H9 (cell line): ENCODE results near the gene AMMECR1. TPM values are rescaled to one million over a fixed set of nuclear protein-coding genes. Genes with fewer than 3 reads are reported as not detected.
"Not testable (repeated sequence)": the region's sequence is repeated elsewhere in the genome, so short reads cannot be mapped to it uniquely, and the experiment has no call there.

Experiments used
- DNase-seq: peaks from one replicate; pipeline ENCODE4 v3.0.0-alpha.2; 2017
- H2AFZ ChIP-seq: one replicate; pipeline ENCODE4 v1.6.1; 2013; ENCODE audit warnings: mild to moderate bottlenecking, low read length, control low read depth, moderate library complexity
- H2AK5ac ChIP-seq: 2 replicates; pipeline ENCODE4 v1.6.1; 2013; ENCODE audit warnings: low read length, control low read depth, mixed read lengths; ENCODE audit not compliant: insufficient read length
- H2BK120ac ChIP-seq: one replicate; pipeline ENCODE4 v1.6.1; 2013; ENCODE audit warnings: low read depth, mild to moderate bottlenecking, low read length, control low read depth, inconsistent platforms; ENCODE audit not compliant: poor library complexity, severe bottlenecking
- H2BK12ac ChIP-seq: 2 replicates; pipeline ENCODE4 v1.6.1; 2013; ENCODE audit warnings: low read length, control low read depth, mixed read lengths, low read depth; ENCODE audit not compliant: insufficient read length
- H2BK15ac ChIP-seq: 2 replicates; pipeline ENCODE4 v1.6.1; 2013; ENCODE audit warnings: low read depth, low read length, control low read depth
- H2BK20ac ChIP-seq: one replicate; pipeline ENCODE4 v1.6.1; 2013; ENCODE audit warnings: low read depth, mild to moderate bottlenecking, low read length, control low read depth, inconsistent platforms; ENCODE audit not compliant: poor library complexity, severe bottlenecking
- H2BK5ac ChIP-seq: 2 replicates; pipeline ENCODE4 v1.6.1; 2013; ENCODE audit warnings: low read length, control low read depth, mixed read lengths; ENCODE audit not compliant: insufficient read length
- H3K14ac ChIP-seq: 2 replicates; pipeline ENCODE4 v1.6.1; 2013; ENCODE audit warnings: low read length, control low read depth; ENCODE audit not compliant: insufficient read depth
- H3K18ac ChIP-seq: 2 replicates; pipeline ENCODE4 v1.6.1; 2013; ENCODE audit warnings: low read depth, mild to moderate bottlenecking, mixed read lengths, low read length, control low read depth; ENCODE audit not compliant: insufficient read length
- H3K23ac ChIP-seq: 2 replicates; pipeline ENCODE4 v1.6.1; 2013; ENCODE audit warnings: low read length, control low read depth, mixed read lengths, low read depth; ENCODE audit not compliant: insufficient read length
- H3K23me2 ChIP-seq: 2 replicates; pipeline ENCODE4 v1.6.1; 2013; ENCODE audit warnings: low read depth, mild to moderate bottlenecking, mixed read lengths, low read length, control low read depth; ENCODE audit not compliant: insufficient read length, poor library complexity, severe bottlenecking
- H3K27ac ChIP-seq: 2 replicates; pipeline ENCODE4 v1.5.1; 2013; ENCODE audit warnings: low read length, control low read depth, mixed read lengths, low read depth; ENCODE audit not compliant: insufficient read length
- H3K27me3 ChIP-seq: 2 replicates; pipeline ENCODE4 v1.6.1; 2013; ENCODE audit warnings: low read length, control low read depth, inconsistent platforms; ENCODE audit not compliant: insufficient read depth
- H3K4ac ChIP-seq: 2 replicates; pipeline ENCODE4 v1.6.1; 2013; ENCODE audit warnings: low read depth, mild to moderate bottlenecking, control low read depth, inconsistent platforms, low read length, moderate library complexity
- H3K4me1 ChIP-seq: 2 replicates; pipeline ENCODE4 v1.6.1; 2013; ENCODE audit warnings: low read length, control low read depth, inconsistent platforms; ENCODE audit not compliant: insufficient read depth
- H3K4me2 ChIP-seq: 2 replicates; pipeline ENCODE4 v1.6.1; 2013; ENCODE audit warnings: low read length, control low read depth, mixed read lengths; ENCODE audit not compliant: insufficient read length, insufficient read depth
- H3K56ac ChIP-seq: 2 replicates; pipeline ENCODE4 v1.6.1; 2013; ENCODE audit warnings: low read depth, mild to moderate bottlenecking, mixed read lengths, low read length, control low read depth; ENCODE audit not compliant: insufficient read length
- H3K79me1 ChIP-seq: 2 replicates; pipeline ENCODE4 v1.6.1; 2013; ENCODE audit warnings: low read depth, mild to moderate bottlenecking, moderate library complexity, low read length, control low read depth, inconsistent platforms; ENCODE audit not compliant: insufficient read depth, poor library complexity, severe bottlenecking
- H3K79me2 ChIP-seq: 2 replicates; pipeline ENCODE4 v1.6.1; 2013; ENCODE audit warnings: low read length, control low read depth, inconsistent platforms; ENCODE audit not compliant: insufficient read depth
- H3K9ac ChIP-seq: 2 replicates; pipeline ENCODE4 v1.6.1; 2013; ENCODE audit warnings: low read length, control low read depth, mixed read lengths; ENCODE audit not compliant: insufficient read length; ENCODE audit errors: extremely low read depth
- H3K9me3 ChIP-seq: one replicate; pipeline ENCODE4 v1.6.1; 2013; ENCODE audit warnings: low read depth, low read length, inconsistent platforms; ENCODE audit not compliant: control insufficient read depth
- H3T11ph ChIP-seq: one replicate; pipeline ENCODE4 v1.6.1; 2013; ENCODE audit warnings: mild to moderate bottlenecking, low read length, control low read depth, inconsistent platforms
- H4K20me1 ChIP-seq: one replicate; pipeline ENCODE4 v1.6.1; 2013; ENCODE audit not compliant: control insufficient read depth, insufficient read length, insufficient read depth
- H4K5ac ChIP-seq: 2 replicates; pipeline ENCODE4 v1.6.1; 2013; ENCODE audit warnings: low read depth, mild to moderate bottlenecking, mixed read lengths, low read length, control low read depth; ENCODE audit not compliant: insufficient read length
- H4K8ac ChIP-seq: replicated peaks from 2 replicates; pipeline ENCODE4 v1.6.1; 2013; ENCODE audit warnings: low read length, control low read depth, mixed read lengths, low read depth; ENCODE audit not compliant: insufficient read length
- H4K91ac ChIP-seq: 2 replicates; pipeline ENCODE4 v1.6.1; 2013; ENCODE audit warnings: low read depth, mild to moderate bottlenecking, moderate library complexity, mixed read lengths, low read length, control low read depth; ENCODE audit not compliant: insufficient read length
- H3K27ac Mint-ChIP-seq, 3 experiments: 2 replicates in 2 of 3; 3 replicates in 1 of 3; pipeline ENCODE4 v1.8.0; 2020 to 2021; ENCODE audit warnings: mixed read lengths in 3 of 3, mild to moderate bottlenecking in 1 of 3, moderate library complexity in 1 of 3
- H3K27me3 Mint-ChIP-seq: 2 replicates; pipeline ENCODE4 v1.8.0; 2021; ENCODE audit warnings: low read depth, mild to moderate bottlenecking, moderate library complexity, mixed read lengths
- H3K36me3 Mint-ChIP-seq, 3 experiments: 2 replicates in 2 of 3; 3 replicates in 1 of 3; pipeline ENCODE4 v1.8.0; 2020 to 2021; ENCODE audit warnings: low read depth in 3 of 3, mixed read lengths in 3 of 3; ENCODE audit not compliant: insufficient read depth in 1 of 3
- H3K4me1 Mint-ChIP-seq, 2 experiments: 2 replicates each; pipeline ENCODE4 v1.8.0; 2020; ENCODE audit warnings: mixed read lengths in 2 of 2
- H3K4me3 Mint-ChIP-seq, 2 experiments: 2 replicates in 1 of 2; 3 replicates in 1 of 2; pipeline ENCODE4 v1.8.0; 2020 to 2021; ENCODE audit warnings: mild to moderate bottlenecking in 2 of 2, mixed read lengths in 2 of 2, moderate library complexity in 1 of 2
- H3K9me3 Mint-ChIP-seq, 2 experiments: 2 replicates in 1 of 2; 3 replicates in 1 of 2; pipeline ENCODE4 v1.8.0; 2020; ENCODE audit warnings: mild to moderate bottlenecking in 2 of 2, mixed read lengths in 2 of 2, moderate library complexity in 1 of 2
- CTCF ChIP-seq: fragments of 200-600 bp; sonication (generic); conservative IDR thresholded peaks from 3 replicates; pipeline ENCODE4 v1.8.0; 2021; ENCODE audit warnings: antibody characterized with exemption, mild to moderate bottlenecking
- WGBS: extraction: QIAGEN DNeasy Blood & Tissue Kit; methylation state at CpG from one replicate; pipeline ENCODE4 v1.1.7; 2013; ENCODE audit warnings: missing lambda C conversion rate, low lambda C conversion rate, mixed read lengths; ENCODE audit not compliant: insufficient read length; ENCODE audit errors: extremely low coverage; 5-methylcytosine and 5-hydroxymethylcytosine counted together
- total RNA-seq: library from RNA; stranded (reverse); gene quantifications from 2 replicates; pipeline ENCODE4 v1.2.1, GENCODE V29; 2021

AMMECR1 gene
- total RNA-seq, 1 experiment from 2014 or later = 28.5 TPM

GRCh38 chrX:110155759-110156158, 162.1 kb downstream of the AMMECR1 start:
- Histone ChIP-seq H3K23ac (no peak overlapping the region), H2BK15ac (no peak overlapping the region), H3K27me3 (no peaks in the 10 kb centered on the region), H4K20me1 (no peaks in the 10 kb centered on the region), H3K14ac (no peak overlapping the region), H3K27ac (no peak overlapping the region), H3K79me1 (no peaks in the 10 kb centered on the region), H2BK12ac (no peak overlapping the region), H3K23me2 (no peaks in the 10 kb centered on the region), H4K91ac (no peak overlapping the region), H3K4ac (no peak overlapping the region), H3K79me2 (no peaks in the 10 kb centered on the region), H2AFZ (no peak overlapping the region), H4K8ac (no peak overlapping the region), H3K56ac (no peak overlapping the region), H3K9me3 (no peaks in the 10 kb centered on the region), H2BK5ac (no peak overlapping the region), H2AK5ac (no peak overlapping the region), H3T11ph (no peak overlapping the region), H4K5ac (no peak overlapping the region), H3K18ac (no peak overlapping the region), H3K4me1 (no peaks in the 10 kb centered on the region), H3K9ac (no peak overlapping the region), H3K4me2 (no peak overlapping the region), H2BK120ac (no peak overlapping the region), H2BK20ac (no peak overlapping the region)
- WGBS = no CpG with 5 or more reads among the region's 1 CpG
- Mint-ChIP-seq H3K9me3 (no peaks in the 10 kb centered on the region), H3K4me3 (no peak overlapping the region), H3K27me3 (no peaks in the 10 kb centered on the region), H3K4me1 (no peaks in the 10 kb centered on the region), H3K36me3 (no peaks in the 10 kb centered on the region), H3K27ac (no peak overlapping the region)
- DNase-seq = no peak
- no peak for TF ChIP-seq CTCF

- H3T11ph ChIP-seq, H3K56ac ChIP-seq, H3K4me2 ChIP-seq, H2BK120ac ChIP-seq, H2BK20ac ChIP-seq, H3K14ac ChIP-seq, H3K9ac ChIP-seq, H2BK15ac ChIP-seq, H2AFZ ChIP-seq, H4K5ac ChIP-seq, H3K27ac ChIP-seq, H3K4me1 Mint-ChIP-seq, H3K9me3 Mint-ChIP-seq, H3K27ac Mint-ChIP-seq, H4K20me1 ChIP-seq, H3K18ac ChIP-seq, H3K79me2 ChIP-seq, DNase-seq, H3K23ac ChIP-seq, H3K9me3 ChIP-seq, H3K23me2 ChIP-seq, H4K91ac ChIP-seq, H3K36me3 Mint-ChIP-seq, H3K4me1 ChIP-seq, H3K79me1 ChIP-seq, H3K4ac ChIP-seq, H3K27me3 Mint-ChIP-seq, H3K4me3 Mint-ChIP-seq, H2BK12ac ChIP-seq, H2BK5ac ChIP-seq, H3K27me3 ChIP-seq, H4K8ac ChIP-seq, H2AK5ac ChIP-seq: not testable (repeated sequence)
- WGBS = no CpG with 5 or more reads among the region's 5 CpGs
These were observed 163.6 kb downstream of the AMMECR1 start for GRCh38 chrX:110154328-110154727.
